ENCODE results near the gene HUWE1.

- no peak for TF ChIP-seq CTCF (IDR thresholded peaks at IDR 0.05)
- no peak for TF ChIP-seq POLR2A (IDR thresholded peaks at IDR 0.05)
These were observed 101.6 kb downstream of the HUWE1 start for GRCh38 chrX:53584891-53585290.

All from transverse colon (tissue), 3 donors.